Activated CD4-positive, alpha-beta memory T cell treated with anti-CD3 and anti-CD28 coated beads, Interleukin-2, amount 10 ng/mL, durations not matched to agents 7 days and 5 days (primary cell): ENCODE measurements around the gene FUT2. TPM values are rescaled to one million over a fixed set of nuclear protein-coding genes. Genes with fewer than 3 reads are reported as not detected.
"Not testable (repeated sequence)": the region's sequence is repeated elsewhere in the genome, so short reads cannot be mapped to it uniquely, and the experiment has no call there.

Experiments used
- CTCF ChIA-PET: fragments of 350-600 bp; sonication (Branson Sonifier 250); formaldehyde crosslinking; loops from one replicate; lab custom pipeline; 2021; ENCODE audit warnings: antibody characterized with exemption, inconsistent platforms; lab: Charles Lee
- POLR2A ChIA-PET: fragments of 350-600 bp; sonication (Branson Sonifier 250); formaldehyde crosslinking; loops from one replicate; lab custom pipeline; 2021; ENCODE audit warnings: antibody characterized with exemption; lab: Charles Lee
- DNase-seq: peaks from one replicate; pipeline ENCODE4 v3.0.0-alpha.2; 2020
- H3K27ac Mint-ChIP-seq: one replicate; pipeline ENCODE4 v1.8.0; 2021; ENCODE audit warnings: mild to moderate bottlenecking, mixed read lengths
- H3K27me3 Mint-ChIP-seq: one replicate; pipeline ENCODE4 v1.8.0; 2021; ENCODE audit warnings: mixed read lengths
- H3K36me3 Mint-ChIP-seq: one replicate; pipeline ENCODE4 v1.8.0; 2021; ENCODE audit warnings: low read depth, mixed read lengths
- H3K4me1 Mint-ChIP-seq: one replicate; pipeline ENCODE4 v1.8.0; 2021; ENCODE audit warnings: mixed read lengths
- H3K4me3 Mint-ChIP-seq: one replicate; pipeline ENCODE4 v1.8.0; 2021; ENCODE audit warnings: mild to moderate bottlenecking, mixed read lengths
- H3K9me3 Mint-ChIP-seq: one replicate; pipeline ENCODE4 v1.8.0; 2021; ENCODE audit warnings: mixed read lengths
- total RNA-seq, 2 experiments: library from RNA; stranded (reverse); gene quantifications; one replicate each; pipeline ENCODE4 v1.2.3, GENCODE V29; 2021

The FUT2 gene
- total RNA-seq, 2 experiments from 2014 or later, result not detected

DNA sequence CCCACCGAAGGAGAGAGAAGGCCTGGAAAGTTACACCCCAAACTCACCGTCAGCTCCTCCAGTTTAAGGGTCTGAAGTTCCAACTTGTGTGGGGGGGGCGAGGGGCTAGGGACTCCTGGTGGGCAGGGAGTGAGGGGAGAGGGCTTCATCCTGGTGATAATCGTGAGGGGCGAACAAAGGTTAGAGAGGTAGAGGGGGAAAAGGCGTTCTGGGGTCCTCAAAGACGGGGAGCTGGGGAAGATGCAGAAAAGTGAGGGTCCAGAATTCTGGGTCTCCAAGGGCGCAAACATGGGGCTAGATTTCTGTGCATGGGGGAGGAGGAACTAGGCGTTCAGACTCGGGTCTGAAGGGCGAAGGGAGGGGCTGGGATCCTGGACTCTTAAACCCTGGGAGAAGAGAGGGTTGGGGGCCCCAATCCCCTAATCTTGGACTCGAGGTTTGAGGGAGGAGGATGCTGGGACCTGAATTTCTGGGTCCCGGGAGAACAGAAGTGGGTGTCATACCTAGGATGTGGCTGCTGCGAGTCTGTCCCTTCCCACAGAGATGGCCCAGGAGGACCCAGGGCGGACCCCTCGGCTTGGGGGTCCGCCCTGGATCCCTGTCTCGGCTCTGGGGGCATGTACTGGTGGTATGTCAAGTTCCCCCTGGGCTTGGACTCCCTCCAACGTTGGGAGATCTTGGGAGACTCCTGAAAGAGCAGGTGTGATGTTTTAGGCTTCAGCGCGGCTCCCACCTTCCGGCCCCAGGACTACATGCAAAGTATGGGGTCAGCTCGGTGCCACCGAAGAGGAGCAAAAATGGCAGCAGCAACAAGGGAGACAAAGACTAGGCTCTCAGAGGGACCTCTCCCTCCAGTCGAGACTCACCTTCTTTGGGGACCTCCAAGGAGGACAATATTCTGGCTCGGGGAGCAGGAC is 19.2 kb downstream of the FUT2 start:
- no peak for DNase-seq
- Mint-ChIP-seq H3K4me3 (peak overlapping the region; percentile 76), H3K36me3 (peaks cover 2% of the 10 kb centered on the region), H3K27ac (peak overlapping the region; percentile 44), H3K4me1 (peaks cover 18% of the 10 kb centered on the region), H3K27me3 (no peaks in the 10 kb centered on the region), H3K9me3 (peaks cover 5% of the 10 kb centered on the region)
- POLR2A ChIA-PET, result interaction anchor here (0.8 to 1.9 kb wide), 6 partner anchors 10 to 21 kb away, joined by 3 to 10 read pairs (median 4); no protein-coding TSS in a partner anchor
- CTCF ChIA-PET, result interaction anchor here (0.8 to 2.6 kb wide), 3 partner anchors 13 to 69 kb away, joined by 3 to 13 read pairs (median 3); partner anchors contain the start of gene CA11

DNA sequence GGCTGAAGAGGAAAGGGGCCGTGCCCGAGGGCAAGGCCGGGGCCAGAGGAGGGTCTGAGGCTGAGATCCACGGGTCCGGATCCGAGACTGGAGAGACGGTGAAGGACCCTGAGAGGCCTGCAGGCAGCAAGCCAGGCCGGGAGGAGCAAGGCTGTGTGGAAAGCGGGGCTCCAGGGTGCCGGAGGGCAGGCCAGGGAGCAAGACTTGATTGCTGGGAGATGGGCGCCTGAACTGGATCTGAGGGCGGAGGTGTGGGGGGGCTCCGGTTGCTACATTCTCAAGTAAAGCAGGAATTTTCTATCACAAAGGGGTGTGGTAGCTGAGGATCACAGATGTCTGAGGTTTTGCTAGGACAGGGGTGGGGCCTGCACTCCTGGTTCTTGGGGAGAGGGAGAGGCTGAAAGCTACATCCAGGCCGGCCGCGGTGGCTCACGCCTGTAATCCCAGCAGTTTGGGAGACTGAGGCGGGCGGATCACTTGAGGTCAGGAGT is 20.0 kb downstream of the FUT2 start:
- H3K9me3 Mint-ChIP-seq, result peaks cover 4% of the 10 kb centered on the region
- no peak overlapping the region for H3K27ac Mint-ChIP-seq
- ChIA-PET POLR2A (interaction anchor here (1.0 to 1.3 kb wide), 2 partner anchors 9 to 10 kb away, joined by 3 to 6 read pairs; no protein-coding TSS in a partner anchor), CTCF (no interaction called here)
- H3K4me3 Mint-ChIP-seq, result no peak overlapping the region
- no peak for DNase-seq
- no peaks in the 10 kb centered on the region for H3K27me3 Mint-ChIP-seq
- H3K4me1 Mint-ChIP-seq, result peaks cover 24% of the 10 kb centered on the region
- peaks cover 2% of the 10 kb centered on the region for H3K36me3 Mint-ChIP-seq

DNA sequence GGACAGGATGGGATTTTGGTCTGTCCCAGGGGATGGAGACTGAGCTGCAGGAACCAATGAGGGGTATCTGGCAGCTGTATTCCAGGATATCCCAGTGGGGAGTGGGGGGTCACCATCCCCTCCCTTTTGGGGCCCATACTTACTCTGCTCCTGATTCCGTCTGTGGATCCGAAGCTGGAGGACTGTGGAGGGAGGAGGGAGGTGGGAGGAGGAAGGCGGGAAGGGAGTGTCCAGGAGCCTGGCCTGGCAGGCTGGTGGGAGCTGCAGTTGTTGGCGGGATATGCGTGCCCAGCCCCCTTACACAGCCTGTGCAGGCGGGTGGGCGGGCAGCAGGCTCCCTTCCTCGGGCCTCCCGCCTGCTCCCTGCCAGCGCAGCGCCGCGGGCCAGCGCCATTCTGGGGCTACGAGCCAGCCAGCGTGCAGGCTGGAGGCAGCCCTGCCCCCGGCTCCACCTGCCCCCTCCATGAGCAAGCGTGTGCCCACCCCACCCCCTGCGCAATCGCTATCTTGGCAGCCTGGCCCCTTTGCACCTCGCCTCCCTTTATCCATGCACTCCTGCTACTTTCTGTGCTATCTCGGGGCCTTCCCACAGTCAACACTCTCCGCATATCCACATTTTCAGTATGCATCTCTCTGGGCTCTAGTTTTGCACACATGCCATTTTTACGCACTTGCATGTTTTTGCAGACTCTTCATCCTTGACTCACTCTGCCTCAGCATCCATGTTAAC is 21.0 kb downstream of the FUT2 start:
- Mint-ChIP-seq H3K4me1 (peaks cover 30% of the 10 kb centered on the region), H3K27ac (no peak overlapping the region), H3K36me3 (no peaks in the 10 kb centered on the region), H3K4me3 (no peak overlapping the region), H3K9me3 (no peaks in the 10 kb centered on the region), H3K27me3 (no peaks in the 10 kb centered on the region)
- ChIA-PET POLR2A (interaction anchor here (1.0 to 1.3 kb wide), 2 partner anchors 8 to 9 kb away, joined by 3 to 6 read pairs; no protein-coding TSS in a partner anchor), CTCF (no interaction called here)
- no peak for DNase-seq

DNA sequence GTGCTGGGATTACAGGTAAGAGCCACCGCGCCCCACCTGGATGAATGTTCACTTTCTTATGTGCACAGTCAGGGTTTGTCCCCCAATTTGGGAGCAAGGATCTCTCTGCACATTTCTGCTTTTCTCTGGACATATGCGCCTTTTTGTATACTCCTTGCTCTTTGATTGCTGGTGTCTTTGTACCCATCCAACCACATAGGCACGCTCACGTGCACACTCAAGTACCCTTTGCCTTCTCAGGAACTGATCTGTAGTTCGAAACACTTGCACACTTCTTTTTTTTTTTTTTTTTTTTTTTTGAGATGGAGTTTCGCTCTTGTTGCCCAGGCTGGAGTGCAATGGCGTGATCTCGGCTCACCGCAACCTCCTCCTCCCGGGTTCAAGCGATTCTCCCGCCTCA is 22.3 kb downstream of the FUT2 start:
- CTCF ChIA-PET, H3K27ac Mint-ChIP-seq, H3K27me3 Mint-ChIP-seq, H3K36me3 Mint-ChIP-seq, H3K9me3 Mint-ChIP-seq, POLR2A ChIA-PET, H3K4me3 Mint-ChIP-seq, DNase-seq: not testable (repeated sequence)
- peaks cover 29% of the 10 kb centered on the region for H3K4me1 Mint-ChIP-seq

DNA sequence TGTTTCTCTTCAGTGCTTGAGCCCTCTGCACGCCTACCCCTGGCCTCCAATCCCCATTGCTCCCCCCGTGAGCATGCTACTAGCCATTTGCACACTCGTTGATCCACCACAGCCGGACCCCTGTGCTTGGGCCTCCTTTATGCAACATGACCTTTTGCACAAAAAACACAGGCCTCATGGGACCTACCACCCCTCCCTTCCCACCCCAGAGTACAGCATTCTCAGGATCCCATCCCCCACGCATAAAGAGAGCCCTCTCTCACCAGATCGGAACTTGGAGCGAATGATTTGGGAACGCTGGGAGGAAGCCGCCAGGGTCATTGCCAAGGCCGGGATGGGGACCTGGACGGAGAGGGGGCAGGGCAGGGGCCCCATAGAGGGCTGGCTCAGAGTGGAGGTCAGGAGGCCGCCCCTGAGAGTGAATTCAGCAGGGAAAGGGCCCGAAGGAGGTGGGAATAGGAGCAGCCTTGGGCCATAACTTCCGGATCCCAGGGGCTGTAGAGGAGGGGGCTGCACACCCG is 23.0 kb downstream of the FUT2 start:
- Mint-ChIP-seq H3K36me3 (no peaks in the 10 kb centered on the region), H3K27me3 (no peaks in the 10 kb centered on the region), H3K9me3 (no peaks in the 10 kb centered on the region), H3K4me3 (no peak overlapping the region), H3K27ac (no peak overlapping the region), H3K4me1 (peaks cover 25% of the 10 kb centered on the region)
- CTCF ChIA-PET, result no interaction called here
- POLR2A ChIA-PET, result no interaction called here
- DNase-seq, result no peak

DNA sequence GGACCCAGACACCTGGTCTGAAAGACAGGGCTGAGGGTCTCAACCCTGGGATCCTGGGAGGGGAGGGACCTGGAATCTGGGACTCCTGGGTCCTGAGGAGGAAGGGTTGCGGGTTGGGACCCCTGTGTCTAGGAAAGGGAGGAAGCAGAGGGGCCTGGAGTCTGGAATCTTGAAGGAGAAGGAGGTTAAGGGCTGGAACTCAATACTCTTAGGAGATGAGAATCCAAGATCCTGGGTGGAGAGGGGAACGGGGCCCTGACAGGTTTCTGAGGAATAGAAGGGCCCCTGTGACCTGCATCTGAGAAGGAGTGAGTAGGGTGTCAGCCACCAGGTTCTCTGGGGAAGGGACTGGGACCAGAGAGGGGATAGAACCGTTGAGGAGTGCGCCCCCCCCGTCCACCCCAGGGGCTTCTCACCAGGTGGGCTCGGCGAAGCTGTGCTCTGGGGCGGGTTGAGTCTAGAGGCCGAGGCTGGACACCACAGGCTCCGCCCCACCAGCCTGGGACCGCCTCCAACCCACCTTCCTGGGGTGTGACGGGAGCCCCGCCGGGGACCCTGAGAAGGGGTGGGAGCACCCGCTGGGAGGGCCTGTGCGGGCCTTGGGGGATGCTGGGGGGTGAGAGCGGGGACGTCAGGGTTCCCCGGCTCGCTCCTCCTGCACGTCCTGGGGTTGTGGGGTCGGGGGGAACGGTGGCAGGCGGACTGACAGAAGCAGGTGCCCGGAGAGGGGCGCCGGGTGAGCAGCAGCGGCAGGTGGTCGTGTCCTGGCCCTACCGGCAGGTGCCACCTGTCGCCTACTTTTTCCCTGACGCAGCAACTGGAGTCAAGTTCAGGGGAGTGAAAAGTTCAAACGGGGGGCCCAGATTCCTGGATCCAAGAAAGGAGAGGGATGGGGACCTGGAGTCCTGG is 23.7 kb downstream of the FUT2 start, which contains the start of gene MAMSTR:
Gene MAMSTR (minus strand): TSS at position 463 of the 909 bp plus-strand sequence. CDS start 694 bp downstream, outside the sequence.
- ChIA-PET CTCF (no interaction called here), POLR2A (no interaction called here)
- Mint-ChIP-seq H3K9me3 (no peaks in the 10 kb centered on the region), H3K4me3 (peak within 1 kb of the TSS; percentile 87), H3K27me3 (no peaks in the 10 kb centered on the region), H3K36me3 (no peaks in the 10 kb centered on the region), H3K27ac (peak within 1 kb of the TSS; percentile 95), H3K4me1 (peaks cover 24% of the 10 kb centered on the region)
- DNase-seq, result no peak

DNA sequence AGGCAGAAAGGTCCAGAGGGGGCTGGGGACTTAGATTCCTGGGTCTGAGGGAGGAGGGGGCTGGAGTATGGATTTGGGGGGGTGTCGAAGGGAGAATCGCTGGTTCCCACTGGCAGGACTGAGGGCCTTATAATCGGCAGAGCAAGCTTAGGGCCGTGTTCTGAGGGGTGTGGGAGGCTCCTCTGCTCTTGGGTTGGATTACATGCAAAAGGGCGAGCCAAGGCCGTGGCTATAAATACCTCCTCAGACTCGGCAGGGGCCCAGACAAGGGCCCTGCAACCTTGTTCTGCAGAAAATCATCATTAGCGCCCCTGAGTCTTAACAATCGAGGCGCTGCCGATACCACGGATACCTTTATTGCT is 24.5 kb downstream of the FUT2 start:
- Mint-ChIP-seq H3K4me1 (peaks cover 25% of the 10 kb centered on the region), H3K9me3 (peaks cover 5% of the 10 kb centered on the region), H3K36me3 (peaks cover 6% of the 10 kb centered on the region), H3K27me3 (no peaks in the 10 kb centered on the region), H3K27ac (peak overlapping the region; percentile 95), H3K4me3 (peak overlapping the region; percentile 87)
- no peak for DNase-seq
- CTCF ChIA-PET, result interaction anchor here (0.6 to 1.2 kb wide), 3 partner anchors 45 to 1235 kb away, joined by 3 to 5 read pairs (median 5); partner anchors contain the start of genes GYS1 and RUVBL2
- POLR2A ChIA-PET, result interaction anchor here (0.7 to 1.4 kb wide), 3 partner anchors 13 to 244 kb away, joined by 3 to 9 read pairs (median 3); no protein-coding TSS in a partner anchor

DNA sequence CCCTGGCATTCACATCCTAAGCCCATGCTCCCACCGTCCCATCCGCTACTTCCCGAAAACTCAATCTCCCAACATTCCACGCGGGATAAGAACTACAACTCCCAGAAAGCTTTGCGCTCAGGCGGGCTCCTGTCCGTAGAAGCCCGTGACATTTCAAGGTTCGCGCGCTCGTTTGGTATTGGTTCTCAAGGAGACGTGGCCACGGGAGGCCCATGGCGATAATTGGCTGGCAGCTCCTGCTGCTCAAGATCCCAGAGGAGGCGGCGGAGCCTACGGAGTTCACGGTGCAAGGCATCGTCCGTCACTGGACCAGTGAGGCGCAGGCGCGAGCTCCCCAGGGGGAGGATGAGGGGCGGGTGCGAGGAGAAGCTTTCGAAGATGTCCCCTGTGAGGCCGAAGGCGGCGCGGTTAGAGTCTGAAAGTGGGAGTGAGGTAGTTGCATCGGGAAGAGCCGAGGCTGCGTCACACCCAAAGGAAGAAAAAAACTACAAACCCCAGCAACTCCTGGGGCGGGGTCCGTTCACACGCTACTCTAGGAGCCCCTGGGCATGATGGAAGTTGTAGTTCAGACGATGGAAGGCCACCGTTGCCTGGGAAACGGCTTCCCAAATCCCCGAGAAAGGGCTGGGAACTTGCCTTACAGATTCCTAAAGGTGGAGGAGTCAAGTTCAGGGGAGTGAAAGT is 25.0 kb downstream of the FUT2 start:
- POLR2A ChIA-PET, result interaction anchor here (0.7 to 1.4 kb wide), 3 partner anchors 13 to 244 kb away, joined by 3 to 9 read pairs (median 3); no protein-coding TSS in a partner anchor
- H3K9me3 Mint-ChIP-seq, result peaks cover 9% of the 10 kb centered on the region
- peaks cover 30% of the 10 kb centered on the region for H3K4me1 Mint-ChIP-seq
- DNase-seq, result peak; percentile 96
- H3K27me3 Mint-ChIP-seq, result no peaks in the 10 kb centered on the region
- peaks cover 11% of the 10 kb centered on the region for H3K36me3 Mint-ChIP-seq
- peak overlapping the region; percentile 95 for H3K27ac Mint-ChIP-seq
- peak overlapping the region; percentile 87 for H3K4me3 Mint-ChIP-seq
- CTCF ChIA-PET, result interaction anchor here (0.6 to 1.2 kb wide), 4 partner anchors 45 to 1235 kb away, joined by 3 to 5 read pairs (median 4); partner anchors contain the start of genes GYS1 and RUVBL2

DNA sequence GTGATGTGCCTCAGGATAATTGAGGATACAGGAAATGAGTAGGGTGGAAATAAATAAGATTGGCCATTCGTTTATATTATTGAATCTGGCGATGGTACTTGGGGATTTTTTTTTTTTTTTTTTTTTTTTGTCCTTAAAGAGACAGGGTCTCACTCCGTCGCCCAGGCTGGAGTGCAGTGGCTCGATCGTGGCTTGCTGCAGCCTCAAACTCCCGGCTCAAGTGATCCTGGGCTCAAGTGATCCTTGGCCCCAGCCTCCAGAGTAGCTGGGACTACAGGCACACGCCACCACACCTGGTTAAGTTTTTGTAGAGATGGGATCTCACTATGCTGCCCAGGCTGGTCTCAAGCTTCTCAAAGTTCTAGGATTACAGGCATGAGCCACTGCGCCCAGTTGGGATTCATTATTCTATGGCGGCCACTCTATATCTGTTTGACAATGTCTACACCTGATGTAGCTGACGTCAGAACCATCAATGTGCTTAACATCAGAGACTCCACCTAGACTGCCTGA is 26.5 kb downstream of the FUT2 start:
- Mint-ChIP-seq H3K9me3 (peaks cover 18% of the 10 kb centered on the region), H3K27me3 (no peaks in the 10 kb centered on the region), H3K4me1 (peaks cover 40% of the 10 kb centered on the region), H3K4me3 (no peak overlapping the region), H3K27ac (no peak overlapping the region), H3K36me3 (peaks cover 22% of the 10 kb centered on the region)
- ChIA-PET POLR2A (no interaction called here), CTCF (no interaction called here)
- DNase-seq, result no peak

DNA sequence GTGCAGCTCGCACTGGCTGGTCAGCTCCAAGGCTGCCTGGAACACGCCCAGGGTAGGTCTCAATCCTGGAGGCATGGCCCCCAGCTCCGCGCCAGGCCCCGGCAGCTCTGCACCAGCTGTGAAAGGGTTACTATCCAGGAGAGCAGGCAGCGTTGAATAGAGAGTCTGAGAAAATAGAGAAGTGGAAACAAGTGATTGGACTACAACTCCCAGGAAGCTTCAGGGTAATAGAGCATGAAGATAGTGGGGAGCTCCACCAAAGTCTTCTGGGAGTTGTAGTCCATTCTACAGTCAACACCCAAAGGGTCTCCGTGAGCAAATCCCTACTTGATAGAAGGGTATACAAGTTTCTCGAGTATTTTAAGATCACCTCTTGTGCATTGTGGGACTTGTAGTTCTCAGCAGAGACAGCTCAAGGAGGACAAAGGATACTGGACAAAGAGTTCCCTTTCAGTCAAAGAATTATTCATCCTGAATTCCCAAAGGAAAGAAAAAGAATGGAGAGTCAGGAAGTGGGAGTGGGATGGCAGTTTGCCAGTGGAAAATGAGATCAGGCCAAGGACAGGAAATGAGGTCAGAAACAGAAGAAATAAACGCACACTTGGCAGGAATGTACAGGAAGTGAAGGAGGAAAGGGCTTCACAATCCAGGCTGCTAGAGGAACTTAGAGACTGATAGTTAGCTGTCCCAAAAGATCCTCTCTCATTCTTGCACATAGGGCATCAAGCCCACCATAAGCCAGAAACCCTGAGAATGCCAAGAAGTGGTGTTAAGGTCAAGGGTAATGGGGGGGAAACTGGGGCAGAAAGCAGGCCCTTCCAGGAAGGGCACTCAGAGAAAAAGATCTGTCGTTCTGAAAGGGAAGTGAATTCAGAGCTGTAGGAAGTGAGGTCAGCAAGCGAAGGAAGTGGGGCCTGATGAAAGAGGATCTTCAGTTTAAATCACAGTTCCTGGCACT is 29.3 kb downstream of the FUT2 start:
- ChIA-PET POLR2A (interaction anchor here (0.9 to 3.4 kb wide), 6 partner anchors 9 to 176 kb away, joined by 3 to 11 read pairs (median 4); no protein-coding TSS in a partner anchor), CTCF (interaction anchor here (2.2 to 3.5 kb wide), 2 partner anchors 14 to 268 kb away, joined by 6 to 14 read pairs; partner anchors contain the start of genes GYS1 and RUVBL2)
- H3K9me3 Mint-ChIP-seq, result peaks cover 21% of the 10 kb centered on the region
- no peak for DNase-seq
- H3K27ac Mint-ChIP-seq, result peak overlapping the region; percentile 82
- H3K4me3 Mint-ChIP-seq, result no peak overlapping the region
- H3K4me1 Mint-ChIP-seq, result peaks cover 43% of the 10 kb centered on the region
- H3K36me3 Mint-ChIP-seq, result peaks cover 27% of the 10 kb centered on the region
- no peaks in the 10 kb centered on the region for H3K27me3 Mint-ChIP-seq
